HepG2 (cell line): ENCODE measurements around the gene MFAP2.

Experiments used
- FOXA1 ChIP-seq, 2 experiments: fragments of 450-650 bp in 1 of 2; sonication (generic) in 1 of 2; formaldehyde crosslinking in 1 of 2; IDR thresholded peaks; 2 replicates each; pipeline versions ENCODE4 v1.4.0 to v1.6.1; 2016 to 2020; ENCODE audit warnings: missing genetic modification reagents in 1 of 2
- HNF1B ChIP-seq: sonication (generic); formaldehyde crosslinking; IDR thresholded peaks from 2 replicates; pipeline ENCODE4 v1.5.1; 2020; ENCODE audit warnings: mild to moderate bottlenecking, moderate library complexity, missing genetic modification reagents
- KLF6 ChIP-seq: IDR thresholded peaks from 2 replicates; pipeline ENCODE4 v1.8.0; 2016; ENCODE audit warnings: missing biosample characterization, missing genetic modification reagents
- ONECUT2 ChIP-seq: sonication (generic); formaldehyde crosslinking; IDR thresholded peaks from 2 replicates; pipeline ENCODE4 v1.4.0; 2020; ENCODE audit warnings: missing genetic modification reagents
- SAFB2 ChIP-seq: sonication (generic); formaldehyde crosslinking; IDR thresholded peaks from 2 replicates; pipeline ENCODE4 v1.5.1; 2020; ENCODE audit warnings: missing genetic modification reagents, low read depth, mild to moderate bottlenecking, borderline replicate concordance
- ZNF333 ChIP-seq: sonication (generic); formaldehyde crosslinking; IDR thresholded peaks from 2 replicates; pipeline ENCODE4 v1.4.0; 2020; ENCODE audit warnings: mild to moderate bottlenecking, missing genetic modification reagents, borderline replicate concordance
- ZNF670 ChIP-seq: sonication (generic); formaldehyde crosslinking; IDR thresholded peaks from 2 replicates; pipeline ENCODE4 v1.8.0; 2022; ENCODE audit warnings: mild to moderate bottlenecking, missing genetic modification reagents, borderline replicate concordance

GRCh38 chr1:16927256-16927655, 53.2 kb downstream of the MFAP2 start:
- no peak for TF ChIP-seq ZNF333 (CRISPR knock-in tag)
- TF ChIP-seq HNF1B (CRISPR knock-in tag), result no peak
- no peak for TF ChIP-seq ONECUT2 (CRISPR knock-in tag)
- TF ChIP-seq SAFB2 (CRISPR knock-in tag), result no peak
- TF ChIP-seq KLF6 (CRISPR knock-in tag), result no peak
- TF ChIP-seq ZNF670 (CRISPR knock-in tag), result no peak
- TF ChIP-seq FOXA1 (IDR thresholded peaks at IDR 0.05), result no peak
- TF ChIP-seq FOXA1 (CRISPR knock-in tag; IDR thresholded peaks at IDR 0.05), result no peak
